K562 (cell line): ENCODE data around the gene EFCAB8. TPM values are rescaled to one million over a fixed set of nuclear protein-coding genes. Genes with fewer than 3 reads are reported as not detected.

Experiments used
- HINFP ChIP-seq: fragments of 450-650 bp; conservative IDR thresholded peaks from 2 replicates; pipeline ENCODE4 v1.6.1; 2016; ENCODE audit warnings: missing genetic modification characterization, low read depth, mild to moderate bottlenecking, control low read depth, missing compliant biosample characterization
- HOMEZ ChIP-seq: fragments of 250-450 bp; sonication (Bioruptor Pico); IDR thresholded peaks from 2 replicates; pipeline ENCODE4 v1.4.0; 2020; ENCODE audit warnings: mild to moderate bottlenecking, moderate library complexity
- IFI16 ChIP-seq: fragments of 250-450 bp; sonication (Bioruptor Pico); IDR thresholded peaks from 2 replicates; pipeline ENCODE4 v2.1.2; 2022; ENCODE audit warnings: mild to moderate bottlenecking, inconsistent platforms
- NCOA6 ChIP-seq: fragments of 450-650 bp; IDR thresholded peaks from 2 replicates; pipeline ENCODE4 v1.6.1; 2017; ENCODE audit warnings: mild to moderate bottlenecking
- PKNOX1 ChIP-seq: fragments of 450-650 bp; IDR thresholded peaks from 2 replicates; pipeline ENCODE4 v1.6.1; 2016
- RBM17 ChIP-seq: fragments of 200-400 bp; formaldehyde crosslinking; IDR thresholded peaks from 2 replicates; pipeline ENCODE4 v1.6.1; 2017; ENCODE audit warnings: low read depth, mild to moderate bottlenecking, low read length, borderline replicate concordance
- SMC3 ChIP-seq: conservative IDR thresholded peaks from 2 replicates; pipeline ENCODE4 v1.6.1; 2011; ENCODE audit warnings: low read depth, low read length, improper control_type of control experiment; ENCODE audit not compliant: insufficient read depth
- YBX1 ChIP-seq: fragments of 450-650 bp; IDR thresholded peaks from 2 replicates; pipeline ENCODE4 v1.7.1; 2016; ENCODE audit warnings: mild to moderate bottlenecking
- ZNF408 ChIP-seq: fragments of 250-450 bp; sonication (Bioruptor Pico); IDR thresholded peaks from 2 replicates; pipeline ENCODE4 v1.4.0; 2020; ENCODE audit warnings: low read depth, mild to moderate bottlenecking, moderate library complexity
- ZZZ3 ChIP-seq: fragments of 450-650 bp; IDR thresholded peaks from 2 replicates; pipeline ENCODE4 v1.6.1; 2016; ENCODE audit warnings: antibody characterized with exemption, mild to moderate bottlenecking, moderate library complexity
- polyA plus RNA-seq, 8 experiments: library from polyadenylated mRNA; depleted of rRNA in 4 of 8; stranded (reverse) in 5 of 8; unstranded in 3 of 8; fragments of >200 nt; fragmentation: Nextera tagmentation in 2 of 8; fragmentation: Illumina TruSeq in 1 of 8; extraction: Ambion mirVana in 2 of 8; extraction: Trizol in 1 of 8; gene quantifications; 2 replicates each; pipeline versions ENCODE4 v1.2.1 to v1.2.3, GENCODE V29; 2011 to 2014; ENCODE audit warnings: inconsistent platforms in 1 of 8, missing spikeins in 1 of 8
- total RNA-seq, 7 experiments: library from RNA; depleted of rRNA in 6 of 7; stranded (reverse); fragments of >200 nt in 6 of 7; fragmentation: Illumina TruSeq in 2 of 7; extraction: Trizol in 2 of 7; gene quantifications; 2 replicates each; pipeline versions ENCODE4 v1.2.1 to v1.2.3, GENCODE V29; 2011 to 2021; ENCODE audit warnings: low replicate concordance in 1 of 7

Gene EFCAB8
- total and polyA plus RNA-seq, 9 of the 15 experiments (the other 6 are each of a cell fraction or from before 2014, with no cell fraction given): 0.03 to 0.18 (median 0.11) TPM; not detected in 6

DNA sequence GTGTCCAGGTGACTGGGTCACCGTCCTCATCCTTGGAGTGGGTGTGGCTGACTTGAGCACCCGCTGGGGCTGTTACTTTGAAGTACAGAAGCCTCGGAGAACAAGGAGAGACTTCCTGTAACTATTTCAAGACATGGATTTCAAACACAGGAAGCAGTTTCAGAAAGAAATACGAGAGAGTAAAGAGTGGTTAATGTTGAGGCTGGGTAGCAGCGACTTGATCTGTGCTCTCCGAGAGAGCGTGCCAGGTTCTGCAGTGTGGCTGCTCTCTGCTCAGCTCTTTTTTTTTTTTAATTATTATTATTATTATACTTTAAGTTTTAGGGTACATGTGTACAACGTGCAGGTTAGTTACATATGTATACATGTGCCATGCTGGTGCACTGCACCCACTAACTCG is 17.5 kb upstream of the EFCAB8 start (continued):
- TF ChIP-seq HOMEZ (CRISPR knock-in tag) (no peak), PKNOX1 (no peak), ZZZ3 (no peak), YBX1 (no peak), HINFP (tag) (no peak), IFI16 (CRISPR knock-in tag) (no peak), NCOA6 (no peak), RBM17 (no peak), SMC3 (no peak), ZNF408 (CRISPR knock-in tag) (no peak)
